GM18861 (cell line): Measurements from ENCODE around the gene DAZAP1.
A peak's percentile ranks its signal among the peaks of the same experiment; 100 is the strongest.

Source experiments
- ATAC-seq: cut with Tn5 transposase; IDR thresholded peaks from one replicate; pipeline ENCODE4 v1.9.1; 2021; ENCODE audit not compliant: unreplicated experiment

DAZAP1 gene

GRCh38 chr19:1377176-1377964 is 30.0 kb upstream of the DAZAP1 start:
- no peak for ATAC-seq

- no peak for ATAC-seq
Observed at GRCh38 chr19:1377965-1378785, 29.2 kb upstream of the DAZAP1 start.

GRCh38 chr19:1379126-1379905 is 28.1 kb upstream of the DAZAP1 start:
- ATAC-seq: no peak

GRCh38 chr19:1379961-1380489 is 27.4 kb upstream of the DAZAP1 start:
- ATAC-seq: no peak

- no peak for ATAC-seq
Observed at GRCh38 chr19:1382250-1382649, 25.1 kb upstream of the DAZAP1 start.

- ATAC-seq: no peak
Observed at GRCh38 chr19:1383017-1383311, 24.4 kb upstream of the DAZAP1 start.

GRCh38 chr19:1383312-1384084 is 23.9 kb upstream of the DAZAP1 start, which contains the start of gene NDUFS7:
TSS of gene NDUFS7 (plus strand) at chr19:1383907. CDS start at chr19:1383927, 20 bp downstream.
- peak; percentile 76 for ATAC-seq

GRCh38 chr19:1384085-1384462 is 23.3 kb upstream of the DAZAP1 start:
- ATAC-seq: no peak

GRCh38 chr19:1384478-1385110 is 22.8 kb upstream of the DAZAP1 start:
- ATAC-seq: no peak

- ATAC-seq: no peak
Observed at GRCh38 chr19:1385816-1386215, 21.6 kb upstream of the DAZAP1 start.

- no peak for ATAC-seq
Observed at GRCh38 chr19:1386945-1387683, 20.3 kb upstream of the DAZAP1 start.

GRCh38 chr19:1387684-1388636 is 19.4 kb upstream of the DAZAP1 start:
- no peak for ATAC-seq

GRCh38 chr19:1388637-1389026 is 18.8 kb upstream of the DAZAP1 start:
- ATAC-seq: no peak

GRCh38 chr19:1389033-1389940 is 18.1 kb upstream of the DAZAP1 start:
- no peak for ATAC-seq

GRCh38 chr19:1390890-1391423 is 16.4 kb upstream of the DAZAP1 start:
- ATAC-seq: no peak

GRCh38 chr19:1392407-1392806 is 15.0 kb upstream of the DAZAP1 start:
- no peak for ATAC-seq

GRCh38 chr19:1392939-1393530 is 14.4 kb upstream of the DAZAP1 start:
- no peak for ATAC-seq
